GM18502 (cell line): Measurements from ENCODE around the gene RFWD3.
A peak's percentile ranks its signal among the peaks of the same experiment; 100 is the strongest.

ENCODE experiments used
- ATAC-seq: cut with Tn5 transposase; IDR thresholded peaks from one replicate; pipeline ENCODE4 v1.9.1; 2021; ENCODE audit warnings: mild to moderate bottlenecking; ENCODE audit not compliant: unreplicated experiment, poor library complexity

RFWD3 gene

GRCh38 chr16:74623839-74624235 is 42.8 kb downstream of the RFWD3 start:
- ATAC-seq, result no peak

- no peak for ATAC-seq
Observed at GRCh38 chr16:74623214-74623838, 43.4 kb downstream of the RFWD3 start.

DNA sequence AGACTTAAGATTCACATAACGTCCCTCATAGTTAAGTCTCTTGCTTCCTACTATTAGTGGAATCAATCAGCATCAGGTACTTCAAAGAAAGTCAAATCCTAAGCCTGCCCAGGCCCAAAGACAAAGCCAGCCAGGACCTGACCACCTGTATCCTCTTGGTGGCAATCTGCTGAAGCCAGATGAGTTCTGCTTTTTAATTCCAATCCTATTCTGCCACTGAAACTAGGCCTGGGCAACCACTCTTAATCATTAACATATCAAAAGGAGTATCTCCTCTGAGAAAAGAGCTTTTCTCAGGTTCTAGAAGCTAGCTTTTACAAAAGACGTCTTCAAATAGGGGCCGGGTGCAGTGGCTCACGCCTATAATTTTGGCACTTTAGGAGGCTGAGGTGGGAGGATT is 44.7 kb downstream of the RFWD3 start:
- no peak for ATAC-seq

- no peak for ATAC-seq
Observed at GRCh38 chr16:74617206-74617788, 49.4 kb downstream of the RFWD3 start.

DNA sequence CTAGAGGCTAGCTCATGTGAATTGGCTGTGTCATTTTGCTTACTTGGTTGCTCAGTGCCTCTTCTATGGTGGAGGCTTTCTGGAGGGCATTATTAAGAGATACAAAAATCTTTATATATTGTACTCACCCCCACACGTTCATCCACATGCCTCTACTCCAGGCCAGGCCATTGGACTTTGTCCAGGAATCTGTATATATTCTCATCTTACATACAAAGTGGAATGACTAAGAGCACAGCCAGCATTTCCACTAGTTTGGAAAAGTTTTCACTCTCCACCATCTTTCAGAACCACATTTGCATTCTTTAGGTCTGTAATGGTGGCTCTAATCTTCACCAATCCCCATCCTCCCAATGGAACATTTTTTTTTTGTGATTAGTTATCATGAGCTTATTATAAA is 55.0 kb downstream of the RFWD3 start:
- no peak for ATAC-seq

- ATAC-seq, result no peak
Observed at GRCh38 chr16:74608944-74609343, 57.7 kb downstream of the RFWD3 start.

- ATAC-seq, result no peak
Observed at GRCh38 chr16:74608381-74608780, 58.3 kb downstream of the RFWD3 start.

GRCh38 chr16:74607962-74608356 is 58.7 kb downstream of the RFWD3 start:
- no peak for ATAC-seq

DNA sequence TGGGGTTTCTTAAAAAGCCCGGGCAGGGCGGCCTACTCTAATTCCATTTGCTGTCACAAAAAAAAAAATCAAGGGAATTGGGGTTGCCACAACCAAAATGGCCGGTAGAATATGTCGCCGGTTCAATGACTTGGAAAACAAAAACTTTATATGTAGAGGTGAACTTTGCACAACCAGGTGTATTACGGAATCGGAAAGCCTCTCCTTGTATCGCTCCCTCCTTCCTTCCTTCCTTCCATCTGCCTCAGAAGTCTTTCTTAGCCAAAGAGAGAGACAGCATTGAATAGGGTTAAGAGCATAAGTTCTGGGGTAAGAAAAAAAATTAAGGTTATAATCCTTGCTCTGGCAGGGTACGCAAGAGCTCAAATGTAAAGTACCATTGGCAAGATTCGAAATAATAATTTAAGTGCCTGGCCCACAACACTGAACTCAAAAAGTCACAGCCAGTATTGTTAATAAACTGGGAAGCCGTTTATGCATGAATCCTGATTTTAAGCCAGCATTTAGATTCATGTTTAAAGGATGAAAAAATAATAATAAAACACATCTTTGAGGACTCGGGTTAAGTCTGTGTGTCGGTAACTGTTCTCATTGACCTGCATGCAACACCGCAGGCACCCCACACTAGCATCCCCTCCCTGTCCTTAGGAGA is 59.2 kb downstream of the RFWD3 start:
- peak; percentile 32 for ATAC-seq

GRCh38 chr16:74606521-74607309 is 60.0 kb downstream of the RFWD3 start, which contains the start of gene GLG1:
TSS of gene GLG1 (minus strand) at chr16:74607114. CDS start at chr16:74607094, 20 bp downstream.
- ATAC-seq, result peak; percentile 97

- peak; percentile 7 for ATAC-seq
Observed at GRCh38 chr16:74605746-74606520, 60.7 kb downstream of the RFWD3 start.

- no peak for ATAC-seq
Observed at GRCh38 chr16:74605332-74605731, 61.3 kb downstream of the RFWD3 start.

- no peak for ATAC-seq
Observed at GRCh38 chr16:74603848-74604247, 62.8 kb downstream of the RFWD3 start.

GRCh38 chr16:74601126-74601871 is 65.4 kb downstream of the RFWD3 start:
- no peak for ATAC-seq

- no peak for ATAC-seq
Observed at GRCh38 chr16:74596586-74596985, 70.1 kb downstream of the RFWD3 start.

DNA sequence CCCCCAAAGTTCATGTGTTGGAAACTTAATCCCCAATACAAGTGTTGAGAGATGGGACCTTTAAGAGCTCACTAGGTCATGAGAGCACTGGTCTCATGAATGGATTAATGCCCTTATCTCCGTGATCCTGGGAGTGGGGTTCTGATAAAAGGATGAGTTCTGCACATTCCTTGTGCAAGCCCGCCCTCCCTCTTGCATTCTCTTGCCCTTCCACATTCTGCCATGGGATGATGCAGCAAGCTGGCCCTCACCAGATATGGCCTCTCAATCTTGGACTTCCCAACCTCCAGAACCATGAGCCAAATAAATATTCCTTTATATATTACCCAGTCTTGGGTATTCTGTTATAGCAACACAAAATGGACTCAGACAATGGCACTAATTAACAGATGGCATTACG is 73.8 kb downstream of the RFWD3 start:
- ATAC-seq, result no peak

DNA sequence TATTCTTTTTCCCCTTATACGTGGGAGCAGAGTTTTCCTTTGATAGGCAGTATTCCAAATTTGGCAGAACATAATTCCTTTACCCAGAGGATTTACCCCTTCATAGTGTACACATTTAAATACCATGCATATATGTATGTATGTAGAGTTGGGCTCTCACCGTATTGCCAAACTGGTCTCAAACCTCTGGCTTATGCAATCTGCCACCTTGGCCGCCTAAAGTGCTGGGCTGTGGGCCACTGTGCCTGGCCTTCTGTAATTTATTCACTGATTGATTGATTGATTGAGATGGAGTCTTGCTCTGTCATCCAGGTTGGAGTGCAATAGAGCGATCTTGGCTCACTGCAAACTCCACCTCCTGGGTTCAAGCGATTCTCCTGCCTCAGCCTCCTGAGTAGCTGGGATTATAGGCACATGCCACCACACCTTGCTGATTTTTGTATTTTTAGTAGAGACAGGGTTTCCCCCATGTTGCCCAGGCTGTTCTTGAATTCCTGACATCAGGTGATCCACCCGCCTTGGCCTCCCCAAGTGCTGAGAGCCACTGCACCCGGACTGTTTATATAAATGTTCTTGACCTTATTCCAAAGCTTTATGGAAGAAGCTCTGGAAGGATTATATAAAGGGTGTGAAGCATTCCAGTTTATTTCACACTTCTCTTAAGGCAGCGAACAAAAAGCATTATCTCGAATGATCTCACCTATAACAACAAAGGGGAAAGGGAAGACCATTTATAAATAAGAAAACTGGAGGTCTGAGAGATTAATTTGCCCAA is 74.6 kb downstream of the RFWD3 start:
- ATAC-seq, result no peak

DNA sequence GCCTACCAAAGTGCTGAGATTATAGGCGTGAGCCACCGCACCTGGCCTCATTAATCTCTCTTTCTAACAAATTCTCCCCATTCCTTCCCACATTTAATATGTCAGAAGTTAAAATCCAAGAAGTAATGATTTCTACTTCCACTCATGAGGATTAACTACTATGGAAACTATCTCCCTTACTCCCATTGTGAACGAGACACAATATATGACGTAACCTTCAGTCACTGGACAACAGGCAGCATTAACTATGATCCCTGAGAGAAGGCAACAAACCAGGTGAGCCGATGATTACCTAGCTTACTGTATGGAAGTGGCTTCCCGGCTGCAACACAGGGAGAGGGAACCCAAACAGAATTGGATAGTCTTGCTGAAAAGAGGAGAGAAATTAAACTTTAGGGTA is 79.7 kb downstream of the RFWD3 start:
- no peak for ATAC-seq
